WTC11 (cell line): Measurements from ENCODE around the gene BRAF. TPM values are rescaled to one million over a fixed set of nuclear protein-coding genes. Genes with fewer than 3 reads are reported as not detected.

Experiments
- ATAC-seq: fragments of 200-7000 bp; cut with Tn5 transposase; 2 replicates; pipeline ENCODE4 v1.10.0; 2021; ENCODE audit warnings: mild to moderate bottlenecking, moderate library complexity
- CTCF ChIA-PET: fragments of 300-600 bp; sonication (Branson Sonifier 250); formaldehyde crosslinking; loops from one replicate; lab custom pipeline; 2021; ENCODE audit warnings: antibody characterized with exemption; lab: Charles Lee
- POLR2A ChIA-PET: fragments of 350-600 bp; sonication (Branson Sonifier 250); formaldehyde crosslinking; loops from one replicate; lab custom pipeline; 2021; ENCODE audit warnings: antibody characterized with exemption; lab: Charles Lee
- DNase-seq: peaks from one replicate; pipeline ENCODE4 v3.0.0; 2021; ENCODE audit warnings: low spot score
- H3K27ac Mint-ChIP-seq: 2 replicates; pipeline ENCODE4 v1.8.0; 2021; ENCODE audit warnings: mixed read lengths
- H3K27me3 Mint-ChIP-seq: 2 replicates; pipeline ENCODE4 v1.8.0; 2021; ENCODE audit warnings: low read depth, mild to moderate bottlenecking, moderate library complexity, mixed read lengths
- H3K36me3 Mint-ChIP-seq: 2 replicates; pipeline ENCODE4 v1.8.0; 2021; ENCODE audit warnings: mixed read lengths
- H3K4me1 Mint-ChIP-seq: 2 replicates; pipeline ENCODE4 v1.8.0; 2022; ENCODE audit warnings: mixed read lengths
- H3K4me3 Mint-ChIP-seq: 2 replicates; pipeline ENCODE4 v1.8.0; 2021; ENCODE audit warnings: mild to moderate bottlenecking, moderate library complexity, mixed read lengths
- H3K9me3 Mint-ChIP-seq: 2 replicates; pipeline ENCODE4 v1.8.0; 2021; ENCODE audit warnings: mixed read lengths
- ATF1 ChIP-seq: sonication (generic); formaldehyde crosslinking; IDR thresholded peaks from 2 replicates; pipeline ENCODE4 v1.8.1; 2023; ENCODE audit warnings: mild to moderate bottlenecking, moderate library complexity, missing genetic modification reagents
- FOXP1 ChIP-seq: sonication (generic); formaldehyde crosslinking; IDR thresholded peaks from 2 replicates; pipeline ENCODE4 v1.8.0; 2022; ENCODE audit warnings: missing genetic modification reagents, mild to moderate bottlenecking, moderate library complexity, borderline replicate concordance
- GRHL2 ChIP-seq: fragments of 250-450 bp; sonication (Bioruptor Pico); IDR thresholded peaks from 2 replicates; pipeline ENCODE4 v1.8.0; 2022; ENCODE audit warnings: mild to moderate bottlenecking, moderate library complexity; ENCODE audit not compliant: insufficient replicate concordance, severe bottlenecking
- HMGA2 ChIP-seq: fragments of 250-450 bp; sonication (Bioruptor Pico); IDR thresholded peaks from 2 replicates; pipeline ENCODE4 v1.4.0; 2021; ENCODE audit warnings: mild to moderate bottlenecking, moderate library complexity
- MXD4 ChIP-seq: fragments of 250-450 bp; sonication (Bioruptor Pico); IDR thresholded peaks from 2 replicates; pipeline ENCODE4 v1.8.0; 2021; ENCODE audit warnings: mild to moderate bottlenecking, moderate library complexity, borderline replicate concordance
- NFE2L1 ChIP-seq: sonication (generic); formaldehyde crosslinking; IDR thresholded peaks from 2 replicates; pipeline ENCODE4 v1.8.1; 2023; ENCODE audit warnings: missing genetic modification reagents
- NR1H2 ChIP-seq: sonication (generic); formaldehyde crosslinking; IDR thresholded peaks from 2 replicates; pipeline ENCODE4 v1.9.0; 2021; ENCODE audit warnings: mild to moderate bottlenecking, moderate library complexity, missing genetic modification reagents
- NR2C2 ChIP-seq: sonication (generic); formaldehyde crosslinking; IDR thresholded peaks from 2 replicates; pipeline ENCODE4 v1.8.0; 2022; ENCODE audit warnings: mild to moderate bottlenecking, missing genetic modification reagents
- NR3C1 ChIP-seq: sonication (generic); formaldehyde crosslinking; conservative IDR thresholded peaks from 2 replicates; pipeline ENCODE4 v1.8.1; 2023; ENCODE audit warnings: low read depth, mild to moderate bottlenecking, missing genetic modification reagents
- OVOL2 ChIP-seq: fragments of 250-450 bp; sonication (Bioruptor Pico); IDR thresholded peaks from 2 replicates; pipeline ENCODE4 v1.9.0; 2021; ENCODE audit warnings: mild to moderate bottlenecking, borderline replicate concordance
- PRRX2 ChIP-seq: fragments of 250-450 bp; sonication (Bioruptor Pico); IDR thresholded peaks from 2 replicates; pipeline ENCODE4 v1.8.0; 2021; ENCODE audit warnings: mild to moderate bottlenecking
- TEAD4 ChIP-seq: sonication (generic); formaldehyde crosslinking; IDR thresholded peaks from 2 replicates; pipeline ENCODE4 v1.8.0; 2022; ENCODE audit warnings: mild to moderate bottlenecking, missing genetic modification reagents
- ZNF263 ChIP-seq: sonication (generic); formaldehyde crosslinking; IDR thresholded peaks from 2 replicates; pipeline ENCODE4 v1.8.1; 2022; ENCODE audit warnings: low read depth, mild to moderate bottlenecking, moderate library complexity, missing genetic modification reagents
- total RNA-seq: library from RNA; stranded (reverse); gene quantifications from 3 replicates; pipeline ENCODE4 v1.2.3, GENCODE V29; 2021
- TF ChIP-seq, protein P1 (sequence below): sonication (generic); formaldehyde crosslinking; IDR thresholded peaks from 2 replicates; pipeline ENCODE4 v1.8.1; 2023; ENCODE audit warnings: mild to moderate bottlenecking, missing genetic modification reagents, moderate library complexity
- TF ChIP-seq, protein P2 (sequence below): fragments of 250-450 bp; sonication (Bioruptor Pico); IDR thresholded peaks from 2 replicates; pipeline ENCODE4 v1.9.0; 2021; ENCODE audit warnings: mild to moderate bottlenecking
- TF ChIP-seq, protein P3 (sequence below): sonication (generic); formaldehyde crosslinking; IDR thresholded peaks from 2 replicates; pipeline ENCODE4 v1.8.0; 2022; ENCODE audit warnings: mild to moderate bottlenecking, missing genetic modification reagents
- TF ChIP-seq, protein P4 (sequence below): sonication (generic); formaldehyde crosslinking; IDR thresholded peaks from 2 replicates; pipeline ENCODE4 v1.8.1; 2023; ENCODE audit warnings: mild to moderate bottlenecking, missing genetic modification reagents
- TF ChIP-seq, protein P5 (sequence below): sonication (generic); formaldehyde crosslinking; IDR thresholded peaks from 2 replicates; pipeline ENCODE4 v1.8.1; 2022; ENCODE audit warnings: missing genetic modification reagents, borderline replicate concordance

Gene BRAF
- total RNA-seq, 1 experiment from 2014 or later: 29.2 TPM

DNA sequence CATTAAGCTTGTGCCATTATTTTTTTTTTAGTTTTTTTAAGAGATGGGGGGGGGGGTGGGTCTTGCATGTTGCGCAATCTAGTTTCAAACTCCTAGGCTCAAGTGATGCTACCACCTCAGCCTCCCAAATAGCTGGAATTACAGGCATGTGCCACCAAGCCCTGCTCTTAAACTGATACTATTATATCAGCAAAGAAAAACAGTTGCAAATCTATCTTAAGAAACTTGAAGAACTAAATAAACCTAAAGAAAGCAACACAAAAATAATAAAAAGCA, 47.5 kb downstream of the BRAF start (continued):
- TF ChIP-seq ZNF263 (CRISPR knock-in tag): no peak
- TF ChIP-seq ATF1 (CRISPR knock-in tag): no peak
- no peak for TF ChIP-seq TEAD4
- TF ChIP-seq PRRX2 (CRISPR knock-in tag): no peak
- TF ChIP-seq NR1H2 (CRISPR knock-in tag): no peak
- TF ChIP-seq, protein P1, sequence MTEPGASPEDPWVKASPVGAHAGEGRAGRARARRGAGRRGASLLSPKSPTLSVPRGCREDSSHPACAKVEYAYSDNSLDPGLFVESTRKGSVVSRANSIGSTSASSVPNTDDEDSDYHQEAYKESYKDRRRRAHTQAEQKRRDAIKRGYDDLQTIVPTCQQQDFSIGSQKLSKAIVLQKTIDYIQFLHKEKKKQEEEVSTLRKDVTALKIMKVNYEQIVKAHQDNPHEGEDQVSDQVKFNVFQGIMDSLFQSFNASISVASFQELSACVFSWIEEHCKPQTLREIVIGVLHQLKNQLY (CRISPR knock-in tag): no peak
- TF ChIP-seq, protein P2, sequence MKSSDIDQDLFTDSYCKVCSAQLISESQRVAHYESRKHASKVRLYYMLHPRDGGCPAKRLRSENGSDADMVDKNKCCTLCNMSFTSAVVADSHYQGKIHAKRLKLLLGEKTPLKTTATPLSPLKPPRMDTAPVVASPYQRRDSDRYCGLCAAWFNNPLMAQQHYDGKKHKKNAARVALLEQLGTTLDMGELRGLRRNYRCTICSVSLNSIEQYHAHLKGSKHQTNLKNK (CRISPR knock-in tag): no peak

DNA sequence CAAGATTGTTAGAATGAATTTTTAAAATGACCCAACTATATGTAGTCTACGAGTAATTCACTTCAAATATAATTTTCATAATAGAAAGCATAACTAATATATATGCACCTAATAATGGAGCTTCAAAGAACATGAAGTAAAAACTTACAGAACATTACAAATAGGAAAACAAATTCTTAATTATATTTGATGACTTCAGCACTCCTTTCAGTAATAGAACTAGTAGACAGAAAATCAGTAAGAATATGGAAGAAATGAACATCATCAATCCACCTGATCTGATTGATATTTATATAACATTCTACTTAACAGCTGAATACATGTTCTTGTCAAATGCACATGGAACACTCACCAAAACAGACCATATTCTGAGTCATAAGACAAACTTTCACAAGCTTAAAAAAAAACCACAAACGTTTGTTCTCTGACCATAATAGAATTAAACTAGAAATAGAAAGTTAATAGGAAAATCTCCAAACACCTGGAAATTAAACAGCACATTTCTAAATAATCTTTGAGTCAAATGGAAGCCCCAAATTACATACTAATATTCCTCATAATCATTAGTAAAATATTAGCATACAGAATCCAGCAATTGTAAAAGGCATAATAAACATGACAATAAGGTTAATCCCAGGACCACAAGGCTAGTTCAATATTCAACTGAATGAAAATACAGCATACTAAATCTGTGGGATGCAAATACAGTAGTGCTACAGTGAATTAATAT, 48.0 kb downstream of the BRAF start:
- DNase-seq: no peak
- no peak overlapping the region for H3K27ac Mint-ChIP-seq
- TF ChIP-seq OVOL2: no peak
- TF ChIP-seq, all 79 proteins: peak for 0
- ChIA-PET POLR2A (no interaction called here), CTCF (interaction anchor here (0.8 to 1.6 kb wide), 2 partner anchors 47 to 65 kb away, joined by 3 read pairs; no protein-coding TSS in a partner anchor)
- Mint-ChIP-seq H3K27me3 (no peaks in the 10 kb centered on the region), H3K9me3 (peaks cover 8% of the 10 kb centered on the region; the same call in 1 of the 2 replicates), H3K36me3 (peaks cover 6% of the 10 kb centered on the region; the same call in 1 of the 2 replicates), H3K4me1 (peaks cover 31% of the 10 kb centered on the region), H3K4me3 (no peak overlapping the region)
- ATAC-seq: no peak

DNA sequence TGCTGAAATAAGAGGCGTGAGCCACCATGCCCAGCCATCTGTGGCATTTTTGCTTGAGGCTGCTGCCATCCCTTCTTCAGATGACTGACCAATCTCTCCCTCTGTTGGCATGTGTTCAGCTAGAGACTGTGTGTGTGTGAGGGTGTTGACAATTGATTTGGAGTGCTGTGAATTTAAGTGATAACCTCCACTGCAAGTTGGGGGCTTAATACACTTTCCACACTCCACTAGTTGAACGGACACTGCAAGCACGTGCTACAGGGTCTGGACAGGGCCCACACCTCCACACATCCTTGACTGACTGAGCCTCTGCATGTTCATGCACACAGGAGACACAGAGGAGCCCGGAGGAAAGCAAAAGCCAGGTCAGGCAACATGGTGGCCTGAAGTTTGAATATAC, 51.3 kb downstream of the BRAF start:
- Mint-ChIP-seq H3K27me3 (no peaks in the 10 kb centered on the region), H3K4me3 (no peak overlapping the region), H3K36me3 (peaks cover 3% of the 10 kb centered on the region; the same call in 1 of the 2 replicates), H3K9me3 (peaks cover 6% of the 10 kb centered on the region; the same call in 1 of the 2 replicates), H3K27ac (peak overlapping the region; percentile 78), H3K4me1 (peaks cover 28% of the 10 kb centered on the region)
- no peak for DNase-seq
- CTCF ChIA-PET: interaction anchor here (0.7 kb wide), 2 partner anchors 101 to 117 kb away, joined by 3 to 4 read pairs; no protein-coding TSS in a partner anchor
- POLR2A ChIA-PET: interaction anchor here (0.6 kb wide), 1 partner anchor 74 kb away, joined by 5 read pairs; no protein-coding TSS in a partner anchor
- ATAC-seq: no peak
- TF ChIP-seq, protein P3, sequence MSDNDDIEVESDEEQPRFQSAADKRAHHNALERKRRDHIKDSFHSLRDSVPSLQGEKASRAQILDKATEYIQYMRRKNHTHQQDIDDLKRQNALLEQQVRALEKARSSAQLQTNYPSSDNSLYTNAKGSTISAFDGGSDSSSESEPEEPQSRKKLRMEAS: no peak
- TF ChIP-seq FOXP1 (CRISPR knock-in tag): no peak
- TF ChIP-seq PRRX2 (CRISPR knock-in tag): no peak
- TF ChIP-seq NR2C2 (CRISPR knock-in tag): no peak
- no peak for TF ChIP-seq NFE2L1 (CRISPR knock-in tag)

DNA sequence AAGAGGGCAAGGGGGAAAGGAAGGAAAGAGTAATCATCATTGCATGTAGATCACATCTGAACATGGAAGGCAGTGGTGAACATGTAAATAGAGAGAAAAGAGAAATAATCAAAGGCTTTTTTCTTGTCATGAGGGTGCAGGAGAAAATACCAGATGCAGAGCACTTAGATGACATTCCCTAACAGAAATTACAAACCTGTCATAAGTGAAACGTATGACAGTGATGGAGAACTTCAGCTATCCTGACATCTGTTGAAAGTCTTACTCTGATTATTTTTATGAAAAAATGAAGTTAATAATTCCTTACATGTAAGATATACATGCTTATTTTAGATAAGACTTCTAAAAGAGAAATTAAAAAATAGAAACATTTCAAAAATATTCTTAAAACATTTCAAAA, 54.7 kb downstream of the BRAF start:
- TF ChIP-seq GRHL2 (CRISPR knock-in tag) (no peak), HMGA2 (CRISPR knock-in tag) (no peak), FOXP1 (CRISPR knock-in tag) (no peak), NR3C1 (no peak)
- Mint-ChIP-seq H3K9me3 (no peaks in the 10 kb centered on the region), H3K4me3 (no peak overlapping the region), H3K36me3 (no peaks in the 10 kb centered on the region), H3K27ac (no peak overlapping the region), H3K4me1 (peaks cover 27% of the 10 kb centered on the region), H3K27me3 (no peaks in the 10 kb centered on the region)
- DNase-seq: no peak
- POLR2A ChIA-PET: no interaction called here
- no peak for ATAC-seq
- CTCF ChIA-PET: no interaction called here

DNA sequence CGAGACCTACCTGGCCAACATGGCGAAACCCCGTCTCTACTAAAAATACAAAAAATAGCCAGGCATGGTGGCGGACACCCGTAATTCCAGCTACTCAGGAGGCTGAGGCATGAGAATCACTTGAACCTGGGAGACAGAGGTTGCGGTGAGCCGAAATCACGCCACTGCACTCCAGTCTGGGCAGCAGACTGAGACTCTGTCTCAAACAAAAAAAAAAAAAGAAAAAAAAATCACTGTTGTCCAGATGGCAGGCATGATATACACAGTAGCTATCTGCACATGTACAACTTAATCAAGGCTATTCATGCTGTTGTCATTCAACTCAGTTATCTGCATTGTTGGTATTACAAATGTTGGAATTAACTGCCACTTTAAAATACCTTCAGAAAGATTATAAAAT, 55.3 kb downstream of the BRAF start:
- H3K4me3 Mint-ChIP-seq: no peak overlapping the region
- H3K4me1 Mint-ChIP-seq: peaks cover 27% of the 10 kb centered on the region
- TF ChIP-seq ATF1 (CRISPR knock-in tag) (no peak), MXD4 (CRISPR knock-in tag) (no peak)
- TF ChIP-seq, protein P4, sequence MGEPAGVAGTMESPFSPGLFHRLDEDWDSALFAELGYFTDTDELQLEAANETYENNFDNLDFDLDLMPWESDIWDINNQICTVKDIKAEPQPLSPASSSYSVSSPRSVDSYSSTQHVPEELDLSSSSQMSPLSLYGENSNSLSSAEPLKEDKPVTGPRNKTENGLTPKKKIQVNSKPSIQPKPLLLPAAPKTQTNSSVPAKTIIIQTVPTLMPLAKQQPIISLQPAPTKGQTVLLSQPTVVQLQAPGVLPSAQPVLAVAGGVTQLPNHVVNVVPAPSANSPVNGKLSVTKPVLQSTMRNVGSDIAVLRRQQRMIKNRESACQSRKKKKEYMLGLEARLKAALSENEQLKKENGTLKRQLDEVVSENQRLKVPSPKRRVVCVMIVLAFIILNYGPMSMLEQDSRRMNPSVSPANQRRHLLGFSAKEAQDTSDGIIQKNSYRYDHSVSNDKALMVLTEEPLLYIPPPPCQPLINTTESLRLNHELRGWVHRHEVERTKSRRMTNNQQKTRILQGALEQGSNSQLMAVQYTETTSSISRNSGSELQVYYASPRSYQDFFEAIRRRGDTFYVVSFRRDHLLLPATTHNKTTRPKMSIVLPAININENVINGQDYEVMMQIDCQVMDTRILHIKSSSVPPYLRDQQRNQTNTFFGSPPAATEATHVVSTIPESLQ (CRISPR knock-in tag): no peak
- TF ChIP-seq, protein P5, sequence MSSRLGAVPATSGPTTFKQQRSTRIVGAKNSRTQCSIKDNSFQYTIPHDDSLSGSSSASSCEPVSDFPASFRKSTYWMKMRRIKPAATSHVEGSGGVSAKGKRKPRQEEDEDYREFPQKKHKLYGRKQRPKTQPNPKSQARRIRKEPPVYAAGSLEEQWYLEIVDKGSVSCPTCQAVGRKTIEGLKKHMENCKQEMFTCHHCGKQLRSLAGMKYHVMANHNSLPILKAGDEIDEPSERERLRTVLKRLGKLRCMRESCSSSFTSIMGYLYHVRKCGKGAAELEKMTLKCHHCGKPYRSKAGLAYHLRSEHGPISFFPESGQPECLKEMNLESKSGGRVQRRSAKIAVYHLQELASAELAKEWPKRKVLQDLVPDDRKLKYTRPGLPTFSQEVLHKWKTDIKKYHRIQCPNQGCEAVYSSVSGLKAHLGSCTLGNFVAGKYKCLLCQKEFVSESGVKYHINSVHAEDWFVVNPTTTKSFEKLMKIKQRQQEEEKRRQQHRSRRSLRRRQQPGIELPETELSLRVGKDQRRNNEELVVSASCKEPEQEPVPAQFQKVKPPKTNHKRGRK (CRISPR knock-in tag): no peak
- TF ChIP-seq, all 79 proteins: peak for 0

More for the DNA sequence above, 55.3 kb downstream of the BRAF start:
- Mint-ChIP-seq H3K27me3 (no peaks in the 10 kb centered on the region), H3K9me3 (peaks cover 5% of the 10 kb centered on the region), H3K36me3 (peaks cover 4% of the 10 kb centered on the region), H3K27ac (no peak overlapping the region)
- ChIA-PET POLR2A (no interaction called here), CTCF (no interaction called here)
- no peak for DNase-seq
- ATAC-seq: no peak
